Psoas muscle (tissue), 8 donors: ENCODE measurements around the gene DSC2. TPM values are rescaled to one million over a fixed set of nuclear protein-coding genes. Genes with fewer than 3 reads are reported as not detected.

Experiments used
- ATAC-seq, 4 donors: fragments of 200-7000 bp; cut with Tn5 transposase; one replicate each; pipeline ENCODE4 v1.9.1; 2020; ENCODE audit warnings: moderate library complexity in 3 of 4, mild to moderate bottlenecking in 2 of 4
- DNase-seq, 2 donors: peaks; one replicate each; pipeline ENCODE4 v3.0.0-alpha.2; 2020
- H3K27ac ChIP-seq: fragments of 200-600 bp; one replicate; pipeline ENCODE4 v1.8.0; 2022
- H3K27me3 ChIP-seq, 3 donors: fragments of 200-600 bp in 1 of 3; one replicate each; pipeline versions ENCODE4 v1.6.1 to v1.8.0; 2013 to 2022; ENCODE audit warnings: low read length in 2 of 3, mild to moderate bottlenecking in 2 of 3, moderate library complexity in 1 of 3; ENCODE audit not compliant: insufficient read depth in 3 of 3
- H3K36me3 ChIP-seq, 2 donors: fragments of 200-600 bp in 1 of 2; one replicate each; pipeline versions ENCODE4 v1.6.1 to v1.8.0; 2013 to 2022; ENCODE audit warnings: low read depth in 1 of 2, mild to moderate bottlenecking in 1 of 2, moderate library complexity in 1 of 2; ENCODE audit not compliant: insufficient read depth in 1 of 2
- H3K4me1 ChIP-seq: fragments of 200-600 bp; one replicate; pipeline ENCODE4 v1.8.0; 2022
- H3K4me3 ChIP-seq: fragments of 200-600 bp; one replicate; pipeline ENCODE4 v1.8.0; 2022; ENCODE audit warnings: mild to moderate bottlenecking
- H3K9me3 ChIP-seq: fragments of 200-600 bp; one replicate; pipeline ENCODE4 v1.8.0; 2022
- CTCF ChIP-seq: fragments of 200-600 bp; IDR thresholded peaks from one replicate; pipeline ENCODE4 v1.8.0; 2022; ENCODE audit warnings: antibody characterized with exemption
- WGBS, 3 donors: extraction: QIAGEN DNeasy Blood & Tissue Kit; methylation state at CpG; one replicate each; pipeline versions ENCODE4 v1.1.6 to v1.1.7; 2013; 5-methylcytosine and 5-hydroxymethylcytosine counted together
- intact Hi-C, 2 donors: fragments of 100-400 bp; cut with DNase I; formaldehyde crosslinking; loops; one replicate each; pipeline versions ENCODE4 v1.11.0 to v1.14.2; 2022
- polyA plus RNA-seq, 3 donors: library from polyadenylated mRNA; stranded (reverse); fragments of 200-250 nt; gene quantifications; one replicate each; pipeline ENCODE4 v1.2.3, GENCODE V29; 2013
- total RNA-seq, 4 donors: library from RNA; stranded (reverse); fragmentation: NEBNext Ultra II Directional in 2 of 4; extraction: Animal tissue kit (Norgen Biotek cat#: 25700) in 2 of 4; gene quantifications; one replicate each; pipeline versions ENCODE4 v1.2.1 to v1.2.4, GENCODE V29; 2021 to 2023
- donor health status: healthy with polysubstance abuse.
- donor health status: DM: no; HTN: no; CAD: no; lungs with moderate emphysema.
- donor health status: Bipolar disorder and iron deficiency.
- donor health status: healthy.
- donor health status: DM: yes; HTN: yes; CAD: no.
- donor health status: DM: no; HTN: no; CAD: no.
- donor health status: DM: no; HTN: no; CAD: no.
- donor health status: DM: yes; HTN: yes; CAD: no.

DSC2 gene
- total and polyA plus RNA-seq, 7 donors = 0.11 to 2.4 (median 0.66) TPM

DNA sequence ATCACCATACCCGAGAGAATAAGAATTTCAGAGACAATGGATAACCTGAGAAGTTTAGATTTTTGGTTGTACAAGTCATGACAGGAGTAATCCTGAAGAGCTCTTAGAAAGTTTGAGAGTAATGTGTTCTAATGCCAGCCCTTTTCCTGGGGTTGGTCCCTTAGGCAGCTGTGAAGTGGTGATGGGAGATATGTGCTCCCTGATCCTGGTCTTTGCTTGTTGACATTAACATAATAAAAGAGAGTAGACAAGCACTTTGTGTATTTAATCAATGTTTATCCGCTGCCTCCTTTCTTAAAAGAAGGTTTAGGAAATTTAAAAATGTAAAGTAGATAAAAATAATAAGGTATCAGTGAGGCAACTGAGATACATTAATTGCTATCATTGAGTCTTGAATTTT is 45.9 kb downstream of the DSC2 start:
- Histone ChIP-seq H3K36me3 (no peaks in the 10 kb centered on the region), H3K4me3 (no peak overlapping the region), H3K27me3 (no peaks in the 10 kb centered on the region), H3K4me1 (no peaks in the 10 kb centered on the region), H3K27ac (no peak overlapping the region), H3K9me3 (no peaks in the 10 kb centered on the region)
- intact Hi-C loops = no loop called here
- no peak for ATAC-seq
- DNase-seq = no peak
- 68 to 76% (median 75%) methylated on average over 2 of the region's 2 CpGs for WGBS, 3 donors
- TF ChIP-seq CTCF = no peak

DNA sequence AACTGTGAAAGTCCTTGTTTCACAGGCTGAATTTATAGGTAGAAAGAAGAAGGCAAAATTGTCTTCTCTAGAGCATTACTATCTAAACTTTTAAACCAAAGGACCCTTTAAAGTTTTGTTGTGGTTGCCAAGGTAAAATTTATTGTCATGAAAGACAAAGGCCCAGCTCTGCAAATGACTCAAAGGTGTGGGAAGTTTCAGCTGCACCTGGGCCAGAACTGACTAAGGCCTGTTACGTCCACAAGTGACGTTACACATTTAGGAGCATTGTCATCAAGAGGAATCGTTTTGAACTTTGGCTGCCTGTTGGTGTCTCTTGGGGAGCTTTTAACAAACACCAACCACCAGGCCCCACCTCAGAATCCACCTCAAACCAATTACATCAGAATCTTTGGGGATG is 51.6 kb downstream of the DSC2 start:
- Histone ChIP-seq H3K27ac (no peak overlapping the region), H3K36me3 (no peaks in the 10 kb centered on the region), H3K9me3 (no peaks in the 10 kb centered on the region), H3K4me3 (no peak overlapping the region), H3K4me1 (no peaks in the 10 kb centered on the region), H3K27me3 (no peaks in the 10 kb centered on the region)
- 72 to 82% (median 75%) methylated on average over 3 of the region's 3 CpGs for WGBS, 3 donors
- TF ChIP-seq CTCF = no peak
- intact Hi-C loops = no loop called here
- no peak for DNase-seq
- ATAC-seq = no peak

DNA sequence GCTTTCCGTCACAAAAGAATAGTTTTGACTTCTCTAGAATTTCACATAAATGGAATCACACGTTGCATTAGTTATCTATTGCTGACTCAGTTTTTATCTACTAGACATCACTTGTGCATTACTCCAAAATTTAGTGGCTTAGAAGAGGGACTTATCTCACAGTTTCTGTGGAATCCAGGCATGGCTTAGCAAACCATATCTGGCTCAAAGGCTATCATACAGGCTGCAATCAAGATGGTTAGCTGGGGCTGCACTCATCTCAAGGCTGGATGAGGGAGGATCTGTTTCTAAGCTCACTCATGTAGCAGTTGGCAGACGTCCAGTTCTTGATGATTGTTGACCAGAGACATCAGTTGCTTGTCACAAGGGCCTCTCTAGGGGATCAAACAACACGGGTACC is 53.0 kb downstream of the DSC2 start:
- Histone ChIP-seq H3K4me1 (no peaks in the 10 kb centered on the region), H3K36me3 (no peaks in the 10 kb centered on the region), H3K27ac (no peak overlapping the region), H3K27me3 (peaks cover 0 to 10% (median under 1%) of the 10 kb centered on the region in 3 donors), H3K9me3 (no peaks in the 10 kb centered on the region), H3K4me3 (no peak overlapping the region)
- 54 to 56% (median 55%) methylated on average over 4 of the region's 4 CpGs for WGBS, 3 donors
- ATAC-seq (no peak), DNase-seq (no peak)
- intact Hi-C loops = no loop called here
- no peak for TF ChIP-seq CTCF

- intact Hi-C loops = no loop called here
- Histone ChIP-seq H3K36me3 (no peaks in the 10 kb centered on the region), H3K9me3 (no peaks in the 10 kb centered on the region), H3K27ac (no peak overlapping the region), H3K27me3 (peaks cover 0 to 18% (median 6%) of the 10 kb centered on the region in 3 donors), H3K4me3 (no peak overlapping the region), H3K4me1 (no peaks in the 10 kb centered on the region)
- 41 to 48% (median 43%) methylated on average over 2 of the region's 2 CpGs for WGBS, 3 donors
- ATAC-seq = no peak
- no peak for DNase-seq
- TF ChIP-seq CTCF = no peak
Measured at GRCh38 chr18:31048216-31048615, 54.0 kb downstream of the DSC2 start.

- H3K9me3 ChIP-seq = no peaks in the 10 kb centered on the region
- TF ChIP-seq CTCF = no peak
- no peaks in the 10 kb centered on the region for H3K4me1 ChIP-seq
- H3K27ac ChIP-seq = no peak overlapping the region
- DNase-seq (no peak), ATAC-seq (no peak)
- no peak overlapping the region for H3K4me3 ChIP-seq
- intact Hi-C loops = no loop called here
- no peaks in the 10 kb centered on the region for H3K36me3 ChIP-seq
- H3K27me3 ChIP-seq = peaks cover 0 to 31% (median 16%) of the 10 kb centered on the region in 3 donors
Measured at GRCh38 chr18:31046916-31047315, 55.3 kb downstream of the DSC2 start.
